Measurements from ENCODE around the gene NFIC. TPM values are rescaled to one million over a fixed set of nuclear protein-coding genes. Genes with fewer than 3 reads are reported as not detected.

NFIC gene
- total and polyA plus RNA-seq, 4 experiments from 2014 or later = 1.9 to 30.9 (median 24.6) TPM

DNA sequence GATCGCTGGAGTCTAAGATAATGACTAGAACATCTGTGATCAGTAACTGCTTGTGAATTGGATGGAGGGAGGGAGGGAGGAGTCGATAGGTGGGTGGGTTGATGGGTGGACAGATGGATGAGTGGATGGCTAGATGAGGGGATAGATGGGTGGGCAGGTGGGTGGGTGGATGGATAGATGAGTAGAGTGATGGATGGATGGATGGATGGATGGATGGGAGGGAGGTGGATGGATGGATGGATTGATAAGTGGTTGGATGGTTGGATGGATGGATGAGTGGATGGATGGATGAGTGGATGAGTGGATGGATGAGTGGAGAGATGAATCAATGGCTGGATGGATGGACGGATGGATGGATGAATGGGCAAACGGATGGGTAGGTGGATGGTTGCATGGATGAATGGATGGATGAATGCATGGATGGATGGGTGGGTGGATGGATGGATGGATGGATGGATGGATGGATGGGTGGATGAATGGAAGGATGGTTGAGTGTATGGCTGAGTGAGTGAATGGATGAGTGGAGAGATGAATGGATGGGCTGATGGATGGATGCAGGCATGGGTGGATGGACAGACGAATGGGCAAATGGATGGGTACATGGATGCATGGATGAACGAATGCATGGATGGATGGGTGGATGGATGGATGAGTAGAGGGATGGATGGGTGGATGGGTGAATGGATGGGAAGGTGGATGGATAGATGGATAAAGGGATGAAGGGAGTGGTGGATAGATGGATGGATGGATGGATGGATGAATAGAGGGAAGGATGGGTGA is 44.0 kb upstream of the NFIC start:
- H3K4me1 ChIP-seq (ENCODE audit: insufficient read depth, low read length) = no peaks in the 10 kb centered on the region
- no peaks in the 10 kb centered on the region for H3K27me3 ChIP-seq (ENCODE audit: insufficient read depth, low read length)
- no peak overlapping the region for H3K27ac ChIP-seq (ENCODE audit: low read depth, low read length)
- Mint-ChIP-seq H3K27ac (peak overlapping the region in 1 of 7 donors; percentile 2), H3K27me3 (peaks cover 9 to 19% of the 10 kb centered on the region in 2 donors), H3K4me3 (peak overlapping the region in 1 of 8 donors; percentile 7), H3K9me3 (no peaks in the 10 kb centered on the region), H3K4me1 (peaks cover 0 to 2% (median under 1%) of the 10 kb centered on the region in 4 donors), H3K36me3 (no peaks in the 10 kb centered on the region)
- H3K4me3 ChIP-seq (ENCODE audit: low read length in 2 of 2) = no peak overlapping the region
- ChIA-PET CTCF (ENCODE audit: partially characterized antibody) (interaction anchor here (0.9 kb wide), 1 partner anchor 107 kb away, joined by 3 read pairs; no protein-coding TSS in a partner anchor), POLR2A (ENCODE audit: partially characterized antibody) (no interaction called here)
- H3K9me3 ChIP-seq (ENCODE audit: control insufficient read depth in 1 of 2, low read length in 2 of 2) = no peaks in the 10 kb centered on the region
- DNase-seq = no peak
- H3K36me3 ChIP-seq (ENCODE audit: insufficient read depth, low read length) = no peaks in the 10 kb centered on the region
- intact Hi-C loops (cut with micrococcal nuclease) = no loop called here

DNA sequence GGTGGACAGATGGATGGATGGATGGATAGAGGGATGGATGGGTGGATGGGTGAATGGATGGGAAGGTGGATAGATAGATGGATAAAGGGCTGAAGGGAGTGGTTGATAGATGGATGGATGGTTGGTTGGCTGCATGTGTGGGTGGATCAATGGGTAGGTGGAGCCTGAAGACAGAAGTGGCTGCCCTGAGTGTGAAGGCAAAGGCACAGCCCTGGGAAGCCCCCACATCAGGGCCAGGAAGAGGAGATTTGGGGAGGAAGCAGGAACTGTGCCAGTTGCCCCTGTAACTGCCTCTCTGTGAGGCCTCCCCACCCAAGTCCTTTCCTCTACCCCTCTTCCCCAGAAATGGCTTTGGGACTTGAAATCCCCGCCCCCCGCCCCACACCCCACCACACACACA is 43.4 kb upstream of the NFIC start:
- no peak overlapping the region for H3K27ac ChIP-seq (ENCODE audit: low read depth, low read length)
- H3K36me3 ChIP-seq (ENCODE audit: insufficient read depth, low read length) = no peaks in the 10 kb centered on the region
- H3K4me3 Mint-ChIP-seq = no peak overlapping the region
- no peaks in the 10 kb centered on the region for H3K9me3 ChIP-seq (ENCODE audit: control insufficient read depth in 1 of 2, low read length in 2 of 2)
- no peak for DNase-seq
- POLR2A ChIA-PET (ENCODE audit: partially characterized antibody) = no interaction called here
- H3K4me1 ChIP-seq (ENCODE audit: insufficient read depth, low read length) = no peaks in the 10 kb centered on the region
- peak overlapping the region in 1 of 7 donors; percentile 2 for H3K27ac Mint-ChIP-seq
- intact Hi-C loops (cut with micrococcal nuclease) = no loop called here
- peaks cover 0 to 2% (median under 1%) of the 10 kb centered on the region in 4 donors for H3K4me1 Mint-ChIP-seq
- H3K36me3 Mint-ChIP-seq = no peaks in the 10 kb centered on the region
- H3K27me3 ChIP-seq (ENCODE audit: insufficient read depth, low read length) = no peaks in the 10 kb centered on the region
- H3K9me3 Mint-ChIP-seq = no peaks in the 10 kb centered on the region
- peaks cover 9 to 19% of the 10 kb centered on the region in 2 donors for H3K27me3 Mint-ChIP-seq
- H3K4me3 ChIP-seq (ENCODE audit: low read length in 2 of 2) = no peak overlapping the region
- CTCF ChIA-PET (ENCODE audit: partially characterized antibody) = interaction anchor here (1.3 to 1.6 kb wide), 2 partner anchors 107 to 150 kb away, joined by 3 to 7 read pairs; no protein-coding TSS in a partner anchor

DNA sequence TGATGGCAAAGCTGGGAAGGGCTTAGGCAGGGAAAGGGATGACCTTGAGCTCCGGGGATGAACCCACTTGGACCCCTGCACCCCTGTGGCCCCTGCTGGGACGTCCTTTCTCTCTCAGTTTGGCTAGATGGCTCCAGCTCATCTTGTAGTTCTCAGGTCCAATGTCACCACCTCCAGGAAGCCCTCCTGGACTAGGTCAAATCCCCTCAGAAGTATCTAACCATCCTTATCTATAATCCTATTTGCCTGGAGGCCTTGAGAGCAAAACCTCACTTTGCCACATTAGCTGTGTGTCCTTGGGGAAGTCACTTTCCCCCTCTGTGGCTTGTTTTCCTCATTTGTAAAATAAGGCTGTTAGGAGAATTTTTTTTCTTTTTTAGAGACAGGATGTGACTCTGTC is 42.7 kb upstream of the NFIC start:
- intact Hi-C loops (cut with micrococcal nuclease) = no loop called here

GRCh38 chr19:3324405-3324856 is 42.0 kb upstream of the NFIC start:
- POLR2A ChIA-PET (ENCODE audit: partially characterized antibody) = no interaction called here
- CTCF ChIA-PET (ENCODE audit: partially characterized antibody) = interaction anchor here (0.6 to 7.1 kb wide), 7 partner anchors 96 to 148 kb away, joined by 3 to 150 read pairs (median 4); no protein-coding TSS in a partner anchor
- Mint-ChIP-seq H3K27ac (peak overlapping the region in 1 of 7 donors; percentile 63), H3K27me3 (peaks cover 9 to 19% of the 10 kb centered on the region in 2 donors), H3K4me1 (peaks cover 0 to 2% (median under 1%) of the 10 kb centered on the region in 4 donors), H3K9me3 (no peaks in the 10 kb centered on the region), H3K4me3 (no peak overlapping the region), H3K36me3 (no peaks in the 10 kb centered on the region)
- peak; percentile 50 to 66 (median 60) for DNase-seq
- Histone ChIP-seq H3K9me3 (ENCODE audit: control insufficient read depth in 1 of 2, low read length in 2 of 2) (no peaks in the 10 kb centered on the region), H3K27ac (ENCODE audit: low read depth, low read length) (no peak overlapping the region), H3K4me1 (ENCODE audit: insufficient read depth, low read length) (no peaks in the 10 kb centered on the region), H3K27me3 (ENCODE audit: insufficient read depth, low read length) (no peaks in the 10 kb centered on the region), H3K36me3 (ENCODE audit: insufficient read depth, low read length) (no peaks in the 10 kb centered on the region), H3K4me3 (ENCODE audit: low read length in 2 of 2) (no peak overlapping the region)
- intact Hi-C loops (cut with micrococcal nuclease) = no loop called here

More for the DNA sequence above, 42.7 kb upstream of the NFIC start:
- Mint-ChIP-seq H3K36me3 (no peaks in the 10 kb centered on the region), H3K4me1 (peaks cover 0 to 2% (median under 1%) of the 10 kb centered on the region in 4 donors), H3K27ac (no peak overlapping the region), H3K27me3 (peaks cover 9 to 19% of the 10 kb centered on the region in 2 donors), H3K4me3 (no peak overlapping the region), H3K9me3 (no peaks in the 10 kb centered on the region)
- no peak overlapping the region for H3K4me3 ChIP-seq (ENCODE audit: low read length in 2 of 2)
- no peak for DNase-seq
- no peak overlapping the region for H3K27ac ChIP-seq (ENCODE audit: low read depth, low read length)
- CTCF ChIA-PET (ENCODE audit: partially characterized antibody) = interaction anchor here (0.6 to 1.6 kb wide), 3 partner anchors 106 to 149 kb away, joined by 3 to 7 read pairs (median 3); no protein-coding TSS in a partner anchor
- POLR2A ChIA-PET (ENCODE audit: partially characterized antibody) = no interaction called here
- H3K9me3 ChIP-seq (ENCODE audit: control insufficient read depth in 1 of 2, low read length in 2 of 2) = no peaks in the 10 kb centered on the region
- H3K27me3 ChIP-seq (ENCODE audit: insufficient read depth, low read length) = no peaks in the 10 kb centered on the region
- H3K4me1 ChIP-seq (ENCODE audit: insufficient read depth, low read length) = no peaks in the 10 kb centered on the region
- no peaks in the 10 kb centered on the region for H3K36me3 ChIP-seq (ENCODE audit: insufficient read depth, low read length)

- Mint-ChIP-seq H3K4me3 (no peak overlapping the region), H3K4me1 (peaks cover 0 to 2% (median under 1%) of the 10 kb centered on the region in 4 donors), H3K27me3 (peaks cover 7 to 14% of the 10 kb centered on the region in 2 donors), H3K27ac (no peak overlapping the region), H3K9me3 (no peaks in the 10 kb centered on the region), H3K36me3 (no peaks in the 10 kb centered on the region)
- H3K27ac ChIP-seq (ENCODE audit: low read depth, low read length) = no peak overlapping the region
- ChIA-PET POLR2A (ENCODE audit: partially characterized antibody) (interaction anchor here (0.6 kb wide), 1 partner anchor 110 kb away, joined by 3 read pairs; no protein-coding TSS in a partner anchor), CTCF (ENCODE audit: partially characterized antibody) (interaction anchor here (1.0 to 7.1 kb wide), 9 partner anchors 95 to 375 kb away, joined by 3 to 150 read pairs (median 5); no protein-coding TSS in a partner anchor)
- no peaks in the 10 kb centered on the region for H3K27me3 ChIP-seq (ENCODE audit: insufficient read depth, low read length)
- DNase-seq = no peak
- no peaks in the 10 kb centered on the region for H3K36me3 ChIP-seq (ENCODE audit: insufficient read depth, low read length)
- H3K9me3 ChIP-seq (ENCODE audit: control insufficient read depth in 1 of 2, low read length in 2 of 2) = no peaks in the 10 kb centered on the region
- intact Hi-C loops (cut with micrococcal nuclease) = loop anchor here (5.0 kb wide), 1 partner anchor 37 kb away; no protein-coding TSS in a partner anchor
- no peaks in the 10 kb centered on the region for H3K4me1 ChIP-seq (ENCODE audit: insufficient read depth, low read length)
- no peak overlapping the region for H3K4me3 ChIP-seq (ENCODE audit: low read length in 2 of 2)
These were observed 40.9 kb upstream of the NFIC start for GRCh38 chr19:3325451-3325850.

GRCh38 chr19:3328743-3329142 is 37.6 kb upstream of the NFIC start:
- Mint-ChIP-seq H3K4me3 (no peak overlapping the region), H3K4me1 (peaks cover 0 to 2% (median under 1%) of the 10 kb centered on the region in 4 donors), H3K27me3 (peaks cover 0 to 2% of the 10 kb centered on the region in 2 donors), H3K27ac (peak overlapping the region in 1 of 7 donors; percentile 19), H3K36me3 (no peaks in the 10 kb centered on the region), H3K9me3 (no peaks in the 10 kb centered on the region)
- intact Hi-C loops (cut with micrococcal nuclease) = loop anchor here (5.0 kb wide), 1 partner anchor 34 kb away; no protein-coding TSS in a partner anchor
- CTCF ChIA-PET (ENCODE audit: partially characterized antibody) = interaction anchor here (1.1 to 7.1 kb wide), 5 partner anchors 83 to 163 kb away, joined by 3 to 150 read pairs (median 5); no protein-coding TSS in a partner anchor
- DNase-seq = no peak
- H3K9me3 ChIP-seq (ENCODE audit: control insufficient read depth in 1 of 2, low read length in 2 of 2) = no peaks in the 10 kb centered on the region
- no peak overlapping the region for H3K4me3 ChIP-seq (ENCODE audit: low read length in 2 of 2)
- POLR2A ChIA-PET (ENCODE audit: partially characterized antibody) = interaction anchor here (2.5 kb wide), 1 partner anchor 100 kb away, joined by 11 read pairs; no protein-coding TSS in a partner anchor
- H3K4me1 ChIP-seq (ENCODE audit: insufficient read depth, low read length) = no peaks in the 10 kb centered on the region
- H3K36me3 ChIP-seq (ENCODE audit: insufficient read depth, low read length) = no peaks in the 10 kb centered on the region
- no peaks in the 10 kb centered on the region for H3K27me3 ChIP-seq (ENCODE audit: insufficient read depth, low read length)
- H3K27ac ChIP-seq (ENCODE audit: low read depth, low read length) = no peak overlapping the region

DNA sequence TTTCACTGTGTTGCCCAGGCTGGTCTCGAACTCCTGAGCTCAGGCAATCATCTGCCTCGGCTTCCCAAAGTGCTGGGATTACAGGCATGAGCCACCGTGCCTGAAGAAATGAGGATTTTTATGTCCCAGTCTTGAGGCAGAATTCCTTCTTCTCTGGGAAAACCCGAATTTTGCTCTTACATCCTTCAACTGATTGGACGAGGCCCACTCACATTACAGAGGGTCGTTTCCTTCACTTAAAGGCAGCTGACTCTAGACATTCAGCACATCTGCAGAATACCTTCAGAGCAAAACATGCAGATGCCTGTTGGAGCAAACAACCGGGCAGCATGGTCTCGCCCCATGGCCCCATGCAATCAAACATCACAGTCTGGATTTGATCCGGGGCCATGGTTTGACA is 36.3 kb upstream of the NFIC start:
- Histone ChIP-seq H3K27me3 (ENCODE audit: insufficient read depth, low read length) (no peaks in the 10 kb centered on the region), H3K4me3 (ENCODE audit: low read length in 2 of 2) (no peak overlapping the region), H3K9me3 (ENCODE audit: control insufficient read depth in 1 of 2, low read length in 2 of 2) (no peaks in the 10 kb centered on the region), H3K27ac (ENCODE audit: low read depth, low read length) (no peak overlapping the region), H3K4me1 (ENCODE audit: insufficient read depth, low read length) (no peaks in the 10 kb centered on the region), H3K36me3 (ENCODE audit: insufficient read depth, low read length) (no peaks in the 10 kb centered on the region)
- no peak overlapping the region for H3K4me3 Mint-ChIP-seq
- H3K4me1 Mint-ChIP-seq = peaks cover 0 to 2% (median under 1%) of the 10 kb centered on the region in 4 donors
- H3K36me3 Mint-ChIP-seq = no peaks in the 10 kb centered on the region
- peaks cover 0 to 2% of the 10 kb centered on the region in 2 donors for H3K27me3 Mint-ChIP-seq
- DNase-seq = no peak
- ChIA-PET POLR2A (ENCODE audit: partially characterized antibody) (interaction anchor here (0.9 kb wide), 1 partner anchor 8 kb away, joined by 3 read pairs; no protein-coding TSS in a partner anchor), CTCF (ENCODE audit: partially characterized antibody) (interaction anchor here (1.2 to 7.1 kb wide), 2 partner anchors 102 to 155 kb away, joined by 7 to 150 read pairs; no protein-coding TSS in a partner anchor)
- intact Hi-C loops (cut with micrococcal nuclease) = no loop called here
- no peak overlapping the region for H3K27ac Mint-ChIP-seq
- H3K9me3 Mint-ChIP-seq = no peaks in the 10 kb centered on the region
